NCI-H2029 treated with DMSO at 0.1 percent for 48 hours (cell line): ENCODE results near the gene PTPRT.

Experiments
- DNase-seq: peaks from one replicate; lab custom pipeline; 2025; lab: John Stamatoyannopoulos, UW

PTPRT gene

DNA sequence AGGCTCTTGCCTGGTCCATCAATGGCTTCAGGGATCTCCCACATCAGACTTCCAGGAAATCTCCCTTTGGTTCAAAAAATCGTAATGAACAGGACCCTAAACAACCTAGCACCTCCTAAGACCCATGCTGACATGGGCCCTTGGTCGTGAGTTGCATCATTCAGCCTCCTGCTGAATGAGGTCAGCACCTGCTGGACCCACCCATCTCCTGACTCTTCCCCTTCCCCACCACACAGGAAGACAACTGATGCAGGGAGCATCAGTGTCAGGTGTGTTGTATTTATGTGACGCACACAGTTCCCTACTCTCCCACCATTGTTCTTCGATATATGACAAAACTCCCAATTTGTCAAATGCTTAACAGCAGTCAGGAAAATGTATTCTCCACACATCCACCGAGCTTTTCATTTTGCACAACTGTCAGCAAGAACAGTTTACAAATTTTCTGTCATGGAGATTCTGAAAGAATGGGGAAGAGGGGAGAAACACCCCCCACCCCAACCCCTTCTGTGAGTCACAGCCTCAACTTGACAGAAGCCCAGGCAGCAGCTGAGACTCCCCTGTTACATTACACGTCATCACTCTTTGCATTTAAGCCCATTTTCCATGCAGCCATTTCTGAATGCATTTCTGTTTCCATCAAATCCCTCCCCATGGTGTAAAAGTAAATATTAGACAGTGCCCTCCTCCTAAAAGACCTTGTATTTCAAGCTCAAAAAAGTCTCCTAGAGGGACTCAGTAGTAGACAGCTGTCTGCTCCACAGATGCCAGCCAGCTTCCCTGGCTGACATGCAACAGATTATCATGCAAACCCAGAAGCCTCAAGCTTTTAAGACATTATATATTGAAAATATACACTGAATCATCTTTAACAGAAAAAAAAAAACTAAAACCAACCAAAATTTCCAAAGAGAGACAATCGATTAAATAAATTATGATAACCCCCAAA is 577.5 kb downstream of the PTPRT start:
- no peak for DNase-seq

DNA sequence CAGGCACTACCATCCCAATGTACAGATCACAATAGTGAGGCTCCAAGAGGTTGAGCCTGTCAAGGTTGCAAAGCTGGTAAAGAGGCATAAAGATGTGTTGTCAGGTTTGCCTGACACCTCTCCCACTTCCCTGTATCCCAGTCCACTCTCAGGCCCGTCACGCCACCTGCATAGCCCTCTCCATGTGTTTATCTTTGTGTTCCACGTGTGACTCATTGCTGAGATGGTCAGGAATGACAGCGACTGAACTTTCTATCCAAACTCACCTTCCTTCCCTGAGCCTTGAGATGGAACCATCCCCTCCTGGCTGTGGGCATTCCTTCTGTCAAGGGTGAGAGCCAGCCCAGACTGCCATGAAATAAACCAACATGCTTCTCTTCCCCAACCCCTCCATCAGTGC is 578.3 kb downstream of the PTPRT start:
- no peak for DNase-seq

DNA sequence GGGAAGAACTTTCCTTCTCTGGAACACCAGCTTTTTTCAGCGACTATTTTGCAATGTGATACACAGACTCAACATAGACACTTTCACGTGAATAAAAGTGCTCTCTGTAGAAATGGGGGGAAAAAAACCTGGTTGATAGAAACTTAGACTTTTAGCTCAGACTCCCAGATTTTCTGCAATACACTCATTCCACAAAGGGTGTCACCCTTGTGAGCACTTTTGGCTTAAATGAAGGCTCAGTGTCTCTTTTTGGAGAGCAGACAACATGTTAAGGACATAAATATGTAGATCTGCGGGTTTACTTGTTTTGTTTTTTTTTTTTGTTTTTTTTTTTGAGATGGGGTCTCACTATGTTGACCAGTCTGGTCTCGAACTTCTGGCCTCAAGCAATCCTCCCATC is 579.6 kb downstream of the PTPRT start:
- DNase-seq, result no peak

GRCh38 chr20:42609618-42610017 is 580.1 kb downstream of the PTPRT start:
- DNase-seq, result no peak

GRCh38 chr20:42604998-42605956 is 584.4 kb downstream of the PTPRT start:
- DNase-seq, result no peak

GRCh38 chr20:42603655-42604054 is 586.1 kb downstream of the PTPRT start:
- DNase-seq, result no peak

DNA sequence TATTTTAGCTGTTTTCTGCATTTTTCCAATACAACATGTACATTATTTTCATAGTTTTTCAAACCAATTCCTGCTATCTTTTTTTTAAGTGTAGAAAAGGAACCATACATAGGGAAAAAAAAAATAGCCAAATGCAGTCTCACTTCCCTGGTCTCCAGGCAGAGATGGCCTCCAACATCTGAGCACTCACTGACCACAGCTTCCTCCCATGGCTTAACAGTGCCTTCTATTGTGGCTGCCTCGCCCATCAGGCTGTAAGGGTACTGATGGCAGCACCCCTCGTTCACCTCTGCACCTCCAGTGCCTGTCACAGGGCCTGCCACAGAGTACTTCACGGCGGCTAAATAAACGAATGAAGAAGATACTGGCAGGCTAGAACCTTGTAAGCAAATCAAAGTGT is 591.1 kb downstream of the PTPRT start:
- DNase-seq, result no peak

GRCh38 chr20:42595625-42596024 is 594.1 kb downstream of the PTPRT start:
- no peak for DNase-seq

DNA sequence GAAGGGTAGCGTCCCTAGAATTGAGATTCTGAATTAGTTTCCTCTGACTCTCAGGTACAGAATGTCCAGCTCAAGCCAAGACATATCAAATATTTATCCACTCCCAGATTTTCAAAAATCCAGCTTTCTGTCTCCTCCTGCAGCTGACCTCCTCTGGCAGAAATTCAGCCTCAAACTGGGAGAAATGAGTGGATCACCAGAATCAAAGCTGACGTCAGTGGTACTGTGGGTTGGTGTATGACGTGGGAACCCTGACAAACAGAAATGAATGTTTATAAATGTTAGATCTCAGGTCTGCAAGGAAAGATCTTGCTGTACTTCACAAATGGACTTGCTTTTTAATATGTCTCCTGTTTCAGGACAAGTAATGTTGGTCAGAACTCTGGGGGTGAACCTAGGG is 595.0 kb downstream of the PTPRT start:
- DNase-seq, result no peak

GRCh38 chr20:42594011-42594410 is 595.7 kb downstream of the PTPRT start:
- no peak for DNase-seq

DNA sequence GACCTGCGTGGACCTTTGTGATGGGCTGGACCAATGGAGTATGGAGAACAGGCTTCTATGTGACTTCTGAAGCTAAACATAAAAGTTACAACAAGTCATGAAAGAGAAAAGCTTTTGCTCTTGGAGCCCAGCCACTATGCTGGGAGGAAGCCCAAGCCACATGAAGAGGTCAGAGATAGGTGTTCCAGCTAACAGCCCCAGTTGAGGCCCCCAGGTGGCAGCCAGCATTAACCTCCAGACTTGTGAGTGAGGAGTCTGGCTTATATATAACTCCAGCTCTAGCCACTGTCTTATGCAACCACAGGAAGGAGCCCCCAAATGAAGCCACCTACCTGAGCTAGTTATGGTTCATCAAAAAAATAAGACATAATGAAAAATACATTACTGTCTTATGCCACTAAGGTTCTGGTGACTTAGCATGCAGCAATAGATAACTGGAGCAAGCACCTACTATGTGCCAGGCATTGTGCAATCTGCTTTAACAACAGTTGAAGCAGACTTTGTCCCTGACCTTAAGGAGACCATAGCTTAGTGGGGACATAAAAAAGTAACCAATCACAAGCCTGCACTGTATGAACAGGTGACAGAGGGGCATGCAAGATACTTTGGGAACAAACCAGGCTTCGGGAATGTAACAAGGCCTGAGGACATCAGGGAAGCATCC is 599.6 kb downstream of the PTPRT start:
- no peak for DNase-seq

GRCh38 chr20:42588847-42589246 is 600.9 kb downstream of the PTPRT start:
- DNase-seq, result no peak

DNA sequence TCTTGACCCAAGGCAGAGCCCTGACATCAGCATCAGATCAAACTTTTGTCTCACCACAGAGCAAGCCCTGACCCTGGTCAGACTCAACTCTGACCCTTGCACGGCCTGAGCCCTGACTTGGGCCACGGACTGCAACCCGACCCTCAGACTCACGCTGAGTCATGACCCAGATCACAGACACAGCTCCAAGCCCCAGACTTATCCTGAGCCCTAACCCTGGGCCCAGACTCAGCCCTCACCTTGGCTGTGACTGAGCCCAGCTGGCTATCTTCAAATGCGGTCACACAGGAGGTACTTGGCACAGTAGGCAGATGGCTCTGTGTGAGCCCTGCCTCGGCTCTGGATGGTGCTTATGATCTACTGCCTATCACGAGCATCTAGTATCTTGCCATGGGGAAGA is 602.3 kb downstream of the PTPRT start:
- DNase-seq, result no peak

DNA sequence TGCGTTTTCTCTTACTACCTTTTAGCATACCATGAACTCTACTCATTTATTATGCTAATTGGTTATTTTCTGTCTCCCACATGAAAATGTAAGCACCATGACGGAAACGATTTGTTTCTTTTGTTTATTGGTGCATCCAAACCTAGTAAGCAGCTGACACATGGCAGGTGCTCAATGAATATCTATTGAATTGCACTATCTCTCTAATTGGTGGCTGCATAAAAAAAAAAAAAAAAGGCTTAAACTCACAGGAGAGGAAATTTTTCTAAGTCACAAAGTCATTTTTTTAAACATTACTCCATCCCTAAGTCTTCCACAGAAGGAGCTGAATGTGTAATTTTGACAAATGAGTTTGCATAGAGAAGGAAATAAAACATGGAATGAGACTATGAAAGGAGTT is 608.4 kb downstream of the PTPRT start:
- no peak for DNase-seq

- no peak for DNase-seq
Measured at GRCh38 chr20:42576167-42576566, 613.5 kb downstream of the PTPRT start.

DNA sequence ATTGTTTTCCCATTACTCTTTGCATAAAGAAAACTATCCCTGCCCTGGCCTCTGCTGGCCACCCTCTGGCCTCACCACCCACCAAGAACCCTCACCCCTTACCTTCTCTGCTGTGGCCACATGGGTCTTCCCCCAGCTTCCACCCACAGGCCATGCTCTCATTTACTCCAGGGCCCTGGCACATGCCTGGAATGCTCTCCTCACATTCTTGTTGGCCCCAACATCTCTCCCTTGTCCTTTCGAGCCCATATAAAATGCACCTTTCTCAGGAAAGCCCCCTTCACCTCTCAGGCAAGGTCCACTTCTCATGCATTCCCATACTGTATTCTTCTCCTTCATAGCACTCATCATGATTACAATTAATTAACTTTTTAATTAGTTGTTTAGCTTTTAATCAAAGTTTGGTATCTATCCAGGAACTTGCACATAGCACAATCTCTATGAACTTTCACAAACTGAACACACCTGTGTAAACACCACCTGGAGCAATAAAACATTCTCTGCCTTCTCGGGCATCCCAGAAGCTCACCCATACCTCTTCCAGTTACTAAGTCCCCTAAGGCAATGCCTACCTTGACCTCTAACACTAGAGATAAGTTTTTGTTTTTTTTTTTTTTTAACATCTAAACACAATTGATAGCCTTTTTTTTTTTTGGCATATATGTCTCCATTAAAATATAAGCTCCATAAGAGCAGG is 617.2 kb downstream of the PTPRT start:
- DNase-seq, result no peak

GRCh38 chr20:42567409-42567808 is 622.3 kb downstream of the PTPRT start:
- no peak for DNase-seq

DNA sequence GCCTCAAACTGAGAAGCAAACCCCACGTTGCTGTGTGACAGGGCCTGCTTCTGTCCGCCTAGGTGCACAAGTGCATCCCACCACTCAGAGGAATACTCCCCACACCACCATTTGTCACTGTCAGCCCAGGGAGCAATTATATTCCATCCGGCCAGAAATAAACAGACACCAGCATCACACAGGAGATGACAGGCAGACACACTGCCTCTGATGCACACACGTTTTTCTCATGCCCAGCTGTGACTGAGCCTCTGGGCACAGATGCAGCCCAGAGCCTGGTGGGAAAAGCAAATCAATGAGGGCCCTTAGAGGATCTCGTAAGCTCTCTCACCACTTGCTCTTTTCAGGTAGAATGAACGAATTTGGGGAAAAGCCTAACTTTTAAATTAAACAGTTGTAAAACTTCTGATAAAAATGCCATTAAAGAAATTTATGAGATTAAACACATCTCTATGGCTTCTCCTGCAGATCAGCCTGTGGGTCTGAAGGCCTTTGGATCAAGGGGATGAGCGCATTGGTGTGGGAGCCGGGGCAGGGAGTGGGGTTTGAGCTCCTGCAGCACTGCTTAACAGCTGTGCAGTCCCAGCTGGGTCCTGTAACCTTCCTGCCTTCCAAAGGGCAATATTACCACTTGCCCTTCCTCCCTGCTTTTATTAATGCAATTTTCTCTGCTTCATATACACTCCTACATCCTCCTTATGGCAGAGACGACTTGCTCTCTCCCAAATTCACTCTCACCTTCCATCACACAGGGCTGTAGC is 624.3 kb downstream of the PTPRT start:
- no peak for DNase-seq

DNA sequence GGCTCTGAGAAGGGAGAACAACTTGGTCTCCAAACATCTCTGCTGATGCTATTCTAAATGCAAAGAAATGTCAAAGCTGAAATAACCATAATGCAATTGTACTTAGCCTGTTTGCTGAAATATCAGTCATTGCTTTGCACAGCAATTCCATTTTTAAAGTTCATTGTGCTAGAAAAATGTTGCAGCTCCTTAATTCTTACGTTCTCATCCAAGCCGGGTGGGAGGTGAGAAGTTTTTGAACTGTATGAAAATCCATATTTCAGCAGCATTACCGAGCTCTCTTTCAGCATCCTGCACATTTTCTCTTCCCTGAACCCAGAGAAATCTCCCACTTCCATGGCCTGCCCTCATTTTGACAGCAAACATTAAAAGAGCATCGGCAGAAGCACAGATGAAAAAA is 630.0 kb downstream of the PTPRT start:
- DNase-seq, result no peak

GRCh38 chr20:42556575-42556974 is 633.1 kb downstream of the PTPRT start:
- no peak for DNase-seq

GRCh38 chr20:42553374-42553773 is 636.3 kb downstream of the PTPRT start:
- no peak for DNase-seq
